GM23248 (cell line): Measurements from ENCODE around the gene NECAP2.

Experiments used
- EZH2 ChIP-seq: fragments of 200-600 bp; sonication (generic); IDR thresholded peaks from 2 replicates; pipeline ENCODE4 v1.6.1; 2018; ENCODE audit warnings: antibody characterized with exemption, mild to moderate bottlenecking; ENCODE audit not compliant: insufficient read depth, poor library complexity, severe bottlenecking
- EZH2phosphoT487 ChIP-seq: fragments of 200-600 bp; sonication (generic); IDR thresholded peaks from 2 replicates; pipeline ENCODE4 v1.6.1; 2018; ENCODE audit warnings: antibody characterized with exemption, moderate library complexity, mild to moderate bottlenecking, low read depth; ENCODE audit not compliant: insufficient read depth

DNA sequence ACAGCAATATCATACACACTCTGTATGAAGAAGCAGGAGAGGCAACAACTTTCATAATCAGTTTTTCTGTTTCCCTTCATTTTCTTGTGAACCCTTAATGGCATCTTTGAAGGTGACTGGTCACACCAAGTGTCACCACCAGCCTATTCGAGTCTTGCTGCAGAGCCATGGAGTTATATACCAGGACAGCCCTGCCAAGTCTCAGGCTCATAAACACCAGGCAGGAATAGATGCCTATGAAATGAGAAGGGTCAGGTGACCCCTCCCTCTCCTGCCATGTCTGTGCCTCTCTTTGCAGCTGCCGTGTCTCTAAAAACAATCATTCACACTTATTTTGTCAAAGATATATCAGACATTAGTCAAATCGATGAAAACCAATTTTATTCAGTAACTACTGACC, 28.0 kb downstream of the NECAP2 start:
- TF ChIP-seq EZH2 = no peak
- no peak for TF ChIP-seq EZH2phosphoT487
